Activated naive CD8-positive, alpha-beta T cell treated with anti-CD3 and anti-CD28 coated beads, Interleukin-2, amount 50 U/mL, for 16 hours (primary cell): Measurements from ENCODE around the gene YPEL3.

Experiments used
- DNase-seq: peaks from one replicate; pipeline ENCODE4 v3.0.0-alpha.2; 2020; ENCODE audit warnings: low read depth, low spot score

The YPEL3 gene

GRCh38 chr16:30090610-30091331 lies 5.2 kb downstream of the YPEL3 start:
- no peak for DNase-seq

GRCh38 chr16:30088832-30089624 lies 7.0 kb downstream of the YPEL3 start:
- DNase-seq = no peak

- no peak for DNase-seq
Measured at GRCh38 chr16:30088237-30088831, 7.7 kb downstream of the YPEL3 start.

- no peak for DNase-seq
Measured at GRCh38 chr16:30087181-30087898, 8.7 kb downstream of the YPEL3 start.

GRCh38 chr16:30086291-30087140 lies 9.5 kb downstream of the YPEL3 start:
- no peak for DNase-seq

- no peak for DNase-seq
Measured at GRCh38 chr16:30085820-30086219, 10.2 kb downstream of the YPEL3 start.

- DNase-seq = no peak
Measured at GRCh38 chr16:30085247-30085646, 10.8 kb downstream of the YPEL3 start.

GRCh38 chr16:30084816-30085159 lies 11.2 kb downstream of the YPEL3 start:
- no peak for DNase-seq

GRCh38 chr16:30084096-30084815 lies 11.8 kb downstream of the YPEL3 start:
- DNase-seq = no peak

GRCh38 chr16:30083216-30084055 lies 12.6 kb downstream of the YPEL3 start:
- DNase-seq = no peak

GRCh38 chr16:30082545-30083090 lies 13.4 kb downstream of the YPEL3 start:
- DNase-seq = no peak

GRCh38 chr16:30079480-30079879 lies 16.5 kb downstream of the YPEL3 start:
- DNase-seq = no peak

GRCh38 chr16:30078744-30079143 lies 17.3 kb downstream of the YPEL3 start:
- DNase-seq = no peak

- DNase-seq = no peak
Measured at GRCh38 chr16:30077656-30078055, 18.4 kb downstream of the YPEL3 start.

GRCh38 chr16:30076276-30076791 lies 19.7 kb downstream of the YPEL3 start:
- DNase-seq = no peak

GRCh38 chr16:30075503-30076275 lies 20.3 kb downstream of the YPEL3 start, which contains the start of gene PPP4C:
TSS of gene PPP4C (plus strand) at chr16:30075994. CDS start at chr16:30076378, 384 bp downstream.
- DNase-seq = peak; percentile 67

- DNase-seq = no peak
Measured at GRCh38 chr16:30070490-30070889, 25.5 kb downstream of the YPEL3 start.
